ENCODE measurements around the gene FBXW4.

GRCh38 chr10:101579516-101579870, 115.5 kb downstream of the FBXW4 start:
- no peak for TF ChIP-seq CTCF (IDR thresholded peaks at IDR 0.05)
- TF ChIP-seq POLR2A (IDR thresholded peaks at IDR 0.05): no peak
